ENCODE results near the gene PEX11B.

PEX11B gene

GRCh38 chr1:145897969-145898368 is 20.5 kb downstream of the PEX11B start:
- Mint-ChIP-seq H3K4me1 (no peaks in the 10 kb centered on the region), H3K27me3 (no peaks in the 10 kb centered on the region), H3K27ac (no peak overlapping the region), H3K36me3 (peaks cover 5% of the 10 kb centered on the region), H3K9me3 (no peaks in the 10 kb centered on the region), H3K4me3 (no peak overlapping the region)

- H3K36me3 Mint-ChIP-seq = peaks cover 3% of the 10 kb centered on the region
- H3K4me3 Mint-ChIP-seq = no peak overlapping the region
- no peaks in the 10 kb centered on the region for H3K27me3 Mint-ChIP-seq
- H3K4me1 Mint-ChIP-seq = no peaks in the 10 kb centered on the region
- no peaks in the 10 kb centered on the region for H3K9me3 Mint-ChIP-seq
- no peak overlapping the region for H3K27ac Mint-ChIP-seq
Measured at GRCh38 chr1:145895471-145895870, 23.0 kb downstream of the PEX11B start.

GRCh38 chr1:145893306-145894055 is 25.0 kb downstream of the PEX11B start:
- no peaks in the 10 kb centered on the region for H3K4me1 Mint-ChIP-seq

GRCh38 chr1:145892486-145893087 is 25.9 kb downstream of the PEX11B start:
- no peaks in the 10 kb centered on the region for H3K9me3 Mint-ChIP-seq
- H3K4me1 Mint-ChIP-seq = no peaks in the 10 kb centered on the region
- no peak overlapping the region for H3K27ac Mint-ChIP-seq
- H3K27me3 Mint-ChIP-seq = no peaks in the 10 kb centered on the region
- no peaks in the 10 kb centered on the region for H3K36me3 Mint-ChIP-seq
- no peak overlapping the region for H3K4me3 Mint-ChIP-seq

More at GRCh38 chr1:145893306-145894055, 25.0 kb downstream of the PEX11B start:
- Mint-ChIP-seq H3K4me3 (no peak overlapping the region), H3K36me3 (peaks cover 3% of the 10 kb centered on the region), H3K9me3 (no peaks in the 10 kb centered on the region), H3K27me3 (no peaks in the 10 kb centered on the region), H3K27ac (no peak overlapping the region)

- no peak overlapping the region for H3K27ac Mint-ChIP-seq
- H3K4me1 Mint-ChIP-seq = peaks cover 2% of the 10 kb centered on the region
- no peaks in the 10 kb centered on the region for H3K9me3 Mint-ChIP-seq
- no peak overlapping the region for H3K4me3 Mint-ChIP-seq
- no peaks in the 10 kb centered on the region for H3K27me3 Mint-ChIP-seq
- H3K36me3 Mint-ChIP-seq = no peaks in the 10 kb centered on the region
Measured at GRCh38 chr1:145891587-145892485, 26.7 kb downstream of the PEX11B start.

GRCh38 chr1:145891143-145891542 is 27.4 kb downstream of the PEX11B start:
- Mint-ChIP-seq H3K27ac (no peak overlapping the region), H3K4me1 (peaks cover 3% of the 10 kb centered on the region), H3K9me3 (no peaks in the 10 kb centered on the region), H3K36me3 (no peaks in the 10 kb centered on the region), H3K4me3 (no peak overlapping the region), H3K27me3 (no peaks in the 10 kb centered on the region)

GRCh38 chr1:145889722-145890121 is 28.8 kb downstream of the PEX11B start:
- H3K4me3 Mint-ChIP-seq = no peak overlapping the region
- peaks cover 12% of the 10 kb centered on the region for H3K4me1 Mint-ChIP-seq
- no peak overlapping the region for H3K27ac Mint-ChIP-seq
- H3K27me3 Mint-ChIP-seq = peaks cover 5% of the 10 kb centered on the region
- H3K36me3 Mint-ChIP-seq = no peaks in the 10 kb centered on the region
- no peaks in the 10 kb centered on the region for H3K9me3 Mint-ChIP-seq

GRCh38 chr1:145887631-145888030 is 30.9 kb downstream of the PEX11B start:
- Mint-ChIP-seq H3K27me3 (peaks cover 13% of the 10 kb centered on the region), H3K4me3 (peak overlapping the region; percentile 15), H3K4me1 (peaks cover 13% of the 10 kb centered on the region), H3K9me3 (no peaks in the 10 kb centered on the region), H3K27ac (no peak overlapping the region), H3K36me3 (no peaks in the 10 kb centered on the region)

GRCh38 chr1:145886816-145887215 is 31.7 kb downstream of the PEX11B start:
- Mint-ChIP-seq H3K27me3 (peaks cover 13% of the 10 kb centered on the region), H3K36me3 (no peaks in the 10 kb centered on the region), H3K4me3 (peak overlapping the region; percentile 66), H3K4me1 (peaks cover 13% of the 10 kb centered on the region), H3K9me3 (no peaks in the 10 kb centered on the region), H3K27ac (no peak overlapping the region)

- H3K27me3 Mint-ChIP-seq = peaks cover 13% of the 10 kb centered on the region
- H3K4me1 Mint-ChIP-seq = peaks cover 13% of the 10 kb centered on the region
- no peaks in the 10 kb centered on the region for H3K36me3 Mint-ChIP-seq
- H3K27ac Mint-ChIP-seq = no peak overlapping the region
- peak overlapping the region; percentile 80 for H3K4me3 Mint-ChIP-seq
- no peaks in the 10 kb centered on the region for H3K9me3 Mint-ChIP-seq
Measured at GRCh38 chr1:145886390-145886789, 32.1 kb downstream of the PEX11B start.

GRCh38 chr1:145885738-145886287 is 32.7 kb downstream of the PEX11B start, which contains the start of gene ANKRD35:
TSS of gene ANKRD35 (minus strand) at chr1:145885866. CDS start at chr1:145885758, 108 bp downstream.
- Mint-ChIP-seq H3K4me1 (peaks cover 13% of the 10 kb centered on the region), H3K27ac (no peak within 1 kb of the TSS), H3K4me3 (peak within 1 kb of the TSS; percentile 80), H3K27me3 (peaks cover 13% of the 10 kb centered on the region), H3K36me3 (no peaks in the 10 kb centered on the region), H3K9me3 (no peaks in the 10 kb centered on the region)

DNA sequence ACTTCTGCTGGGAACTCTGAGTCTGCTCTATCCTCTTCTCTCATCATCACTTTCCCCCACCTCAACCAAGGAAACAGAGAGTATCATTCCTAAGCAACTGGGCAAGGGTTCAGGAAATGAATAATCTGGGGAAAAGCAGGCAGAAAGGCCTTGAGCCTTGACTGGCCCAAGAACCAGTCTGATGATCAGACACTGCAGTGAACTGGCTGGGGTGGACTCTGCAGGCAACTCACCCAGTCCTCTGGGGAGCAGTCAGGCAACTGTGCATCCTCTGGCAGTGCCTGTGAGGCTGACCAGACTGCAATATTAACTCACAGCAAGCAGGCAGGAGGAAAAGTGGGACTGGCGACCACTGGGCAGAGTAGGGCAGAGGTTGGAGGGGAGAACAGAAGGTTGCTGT is 33.8 kb downstream of the PEX11B start:
- Mint-ChIP-seq H3K27ac (no peak overlapping the region), H3K4me3 (peak overlapping the region; percentile 80)

GRCh38 chr1:145879775-145880174 is 38.7 kb downstream of the PEX11B start:
- peaks cover 8% of the 10 kb centered on the region for H3K27me3 Mint-ChIP-seq
- no peaks in the 10 kb centered on the region for H3K36me3 Mint-ChIP-seq
- no peak overlapping the region for H3K4me3 Mint-ChIP-seq
- peaks cover 2% of the 10 kb centered on the region for H3K4me1 Mint-ChIP-seq
- H3K27ac Mint-ChIP-seq = no peak overlapping the region
- no peaks in the 10 kb centered on the region for H3K9me3 Mint-ChIP-seq

More for the DNA sequence above, 33.8 kb downstream of the PEX11B start:
- peaks cover 13% of the 10 kb centered on the region for H3K4me1 Mint-ChIP-seq
- H3K27me3 Mint-ChIP-seq = peaks cover 13% of the 10 kb centered on the region
- no peaks in the 10 kb centered on the region for H3K36me3 Mint-ChIP-seq
- no peaks in the 10 kb centered on the region for H3K9me3 Mint-ChIP-seq

DNA sequence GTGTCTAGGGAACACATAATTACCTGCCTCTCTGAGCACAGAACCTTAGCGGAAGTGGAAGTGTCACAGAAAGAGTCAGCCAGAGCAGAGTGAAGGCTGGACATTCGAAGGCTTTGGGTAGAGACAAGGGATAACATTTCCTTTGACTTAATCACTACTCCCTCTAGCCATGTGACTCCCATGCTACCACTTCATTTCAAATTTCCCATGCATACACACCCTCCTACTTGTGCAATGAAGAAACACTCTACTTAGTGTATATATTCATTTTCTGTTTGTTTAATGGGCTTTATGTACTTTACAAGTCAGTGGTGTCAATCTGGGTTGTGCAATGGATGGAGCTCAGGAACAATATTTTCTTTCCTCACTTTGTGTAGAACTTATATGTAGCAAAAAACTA is 39.8 kb downstream of the PEX11B start:
- no peak overlapping the region for H3K4me3 Mint-ChIP-seq
- H3K4me1 Mint-ChIP-seq = no peaks in the 10 kb centered on the region
- peaks cover 5% of the 10 kb centered on the region for H3K27me3 Mint-ChIP-seq
- no peak overlapping the region for H3K27ac Mint-ChIP-seq
- H3K9me3 Mint-ChIP-seq = no peaks in the 10 kb centered on the region
- H3K36me3 Mint-ChIP-seq = no peaks in the 10 kb centered on the region

GRCh38 chr1:145877923-145878486 is 40.5 kb downstream of the PEX11B start:
- H3K27ac Mint-ChIP-seq = no peak overlapping the region
- peaks cover 1% of the 10 kb centered on the region for H3K27me3 Mint-ChIP-seq
- H3K36me3 Mint-ChIP-seq = no peaks in the 10 kb centered on the region
- H3K9me3 Mint-ChIP-seq = no peaks in the 10 kb centered on the region
- peaks cover 2% of the 10 kb centered on the region for H3K4me1 Mint-ChIP-seq
- no peak overlapping the region for H3K4me3 Mint-ChIP-seq
